A673 (cell line): ENCODE data around the gene B4GALNT1. TPM values are rescaled to one million over a fixed set of nuclear protein-coding genes. Genes with fewer than 3 reads are reported as not detected.

Experiments used
- BruUV-seq: library from RNA; stranded (reverse); fragments of 400-500 nt; replicated peaks from 2 replicates; lab custom pipeline; 2021; lab: Mats Ljungman, UMichigan
- CTCF ChIA-PET: fragments of 300-600 bp; sonication (Branson Sonifier 250); formaldehyde crosslinking; loops from one replicate; lab custom pipeline; 2022; ENCODE audit warnings: antibody characterized with exemption; lab: Charles Lee
- POLR2A ChIA-PET: fragments of 300-600 bp; sonication (Branson Sonifier 250); formaldehyde crosslinking; loops from one replicate; lab custom pipeline; 2022; ENCODE audit warnings: antibody characterized with exemption; ENCODE audit not compliant: low non-redundant PET; lab: Charles Lee
- DNase-seq: peaks from one replicate; pipeline ENCODE4 v3.0.0-alpha.2; 2015; ENCODE audit warnings: low spot score
- H3K27ac ChIP-seq: fragments of 200-600 bp; sonication (generic); 2 replicates; pipeline ENCODE4 v1.5.1; 2016; ENCODE audit warnings: mixed run types, low read depth, mild to moderate bottlenecking, mixed read lengths, antibody characterized with exemption, low read length; ENCODE audit not compliant: poor library complexity, severe bottlenecking
- H3K27me3 ChIP-seq: fragments of 200-600 bp; sonication (generic); replicated peaks from 2 replicates; pipeline ENCODE4 v1.6.1; 2017; ENCODE audit warnings: mixed run types, low read depth, mild to moderate bottlenecking, mixed read lengths, antibody characterized with exemption, low read length; ENCODE audit not compliant: insufficient read depth, poor library complexity
- H3K36me3 ChIP-seq: fragments of 200-600 bp; sonication (generic); 2 replicates; pipeline ENCODE4 v1.6.1; 2016; ENCODE audit warnings: mixed run types, mild to moderate bottlenecking, mixed read lengths, antibody characterized with exemption, low read length; ENCODE audit not compliant: insufficient read depth, poor library complexity, severe bottlenecking
- H3K4me1 ChIP-seq: fragments of 200-600 bp; sonication (generic); 2 replicates; pipeline ENCODE4 v1.6.1; 2017; ENCODE audit warnings: mixed run types, mild to moderate bottlenecking, mixed read lengths, antibody characterized with exemption, low read length; ENCODE audit not compliant: insufficient read depth, poor library complexity, severe bottlenecking
- H3K4me3 ChIP-seq: fragments of 200-600 bp; sonication (generic); 2 replicates; pipeline ENCODE4 v1.5.1; 2016; ENCODE audit warnings: low read depth, mixed run types, mild to moderate bottlenecking, mixed read lengths, low read length; ENCODE audit not compliant: poor library complexity, severe bottlenecking
- H3K9me3 ChIP-seq: fragments of 200-600 bp; sonication (generic); 2 replicates; pipeline ENCODE4 v1.6.1; 2016; ENCODE audit warnings: mixed run types, low read depth, mild to moderate bottlenecking, mixed read lengths, antibody characterized with exemption, low read length; ENCODE audit not compliant: poor library complexity, severe bottlenecking
- EZH2 ChIP-seq: fragments of 200-600 bp; sonication (generic); IDR thresholded peaks from 2 replicates; pipeline ENCODE4 v1.6.1; 2017; ENCODE audit warnings: borderline replicate concordance, low read depth, mild to moderate bottlenecking, mixed read lengths, antibody characterized with exemption, low read length; ENCODE audit not compliant: poor library complexity, severe bottlenecking
- intact Hi-C: fragments of 100-400 bp; cut with micrococcal nuclease; formaldehyde crosslinking; loops from one replicate; pipeline ENCODE4 v1.10.0; 2022; ENCODE audit not compliant: unreplicated experiment
- total RNA-seq: library from RNA; stranded (reverse); gene quantifications from 2 replicates; pipeline ENCODE4 v1.2.3, GENCODE V29; 2021
- TF ChIP-seq, protein P1 (sequence below): fragments of 300-800, 200-600 bp; sonication (generic); conservative IDR thresholded peaks from 2 replicates; pipeline ENCODE4 v1.5.1; 2017; ENCODE audit warnings: low read depth, mild to moderate bottlenecking, antibody characterized with exemption, low read length, moderate library complexity, mixed read lengths

The B4GALNT1 gene
- total RNA-seq, 1 experiment from 2014 or later: 34.5 TPM

GRCh38 chr12:57610554-57611107 lies 22.4 kb downstream of the B4GALNT1 start:
- Histone ChIP-seq H3K9me3 (no peaks in the 10 kb centered on the region), H3K27me3 (no peaks in the 10 kb centered on the region), H3K36me3 (peaks cover 12% of the 10 kb centered on the region), H3K4me1 (peaks cover 17% of the 10 kb centered on the region), H3K27ac (peak overlapping the region; percentile 92), H3K4me3 (peak overlapping the region; percentile 78)
- TF ChIP-seq, protein P1, sequence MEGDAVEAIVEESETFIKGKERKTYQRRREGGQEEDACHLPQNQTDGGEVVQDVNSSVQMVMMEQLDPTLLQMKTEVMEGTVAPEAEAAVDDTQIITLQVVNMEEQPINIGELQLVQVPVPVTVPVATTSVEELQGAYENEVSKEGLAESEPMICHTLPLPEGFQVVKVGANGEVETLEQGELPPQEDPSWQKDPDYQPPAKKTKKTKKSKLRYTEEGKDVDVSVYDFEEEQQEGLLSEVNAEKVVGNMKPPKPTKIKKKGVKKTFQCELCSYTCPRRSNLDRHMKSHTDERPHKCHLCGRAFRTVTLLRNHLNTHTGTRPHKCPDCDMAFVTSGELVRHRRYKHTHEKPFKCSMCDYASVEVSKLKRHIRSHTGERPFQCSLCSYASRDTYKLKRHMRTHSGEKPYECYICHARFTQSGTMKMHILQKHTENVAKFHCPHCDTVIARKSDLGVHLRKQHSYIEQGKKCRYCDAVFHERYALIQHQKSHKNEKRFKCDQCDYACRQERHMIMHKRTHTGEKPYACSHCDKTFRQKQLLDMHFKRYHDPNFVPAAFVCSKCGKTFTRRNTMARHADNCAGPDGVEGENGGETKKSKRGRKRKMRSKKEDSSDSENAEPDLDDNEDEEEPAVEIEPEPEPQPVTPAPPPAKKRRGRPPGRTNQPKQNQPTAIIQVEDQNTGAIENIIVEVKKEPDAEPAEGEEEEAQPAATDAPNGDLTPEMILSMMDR: no peak
- TF ChIP-seq EZH2: no peak
- peak; percentile 44 for DNase-seq
- intact Hi-C loops: no loop called here
- ChIA-PET POLR2A (interaction anchor here (0.5 to 0.6 kb wide), 2 partner anchors 134 to 187 kb away, joined by 3 to 9 read pairs; partner anchors contain the start of gene TSPAN31), CTCF (interaction anchor here (1.0 kb wide), 1 partner anchor 26 kb away, joined by 3 read pairs; no protein-coding TSS in a partner anchor)
- no TSS peak for BruUV-seq

DNA sequence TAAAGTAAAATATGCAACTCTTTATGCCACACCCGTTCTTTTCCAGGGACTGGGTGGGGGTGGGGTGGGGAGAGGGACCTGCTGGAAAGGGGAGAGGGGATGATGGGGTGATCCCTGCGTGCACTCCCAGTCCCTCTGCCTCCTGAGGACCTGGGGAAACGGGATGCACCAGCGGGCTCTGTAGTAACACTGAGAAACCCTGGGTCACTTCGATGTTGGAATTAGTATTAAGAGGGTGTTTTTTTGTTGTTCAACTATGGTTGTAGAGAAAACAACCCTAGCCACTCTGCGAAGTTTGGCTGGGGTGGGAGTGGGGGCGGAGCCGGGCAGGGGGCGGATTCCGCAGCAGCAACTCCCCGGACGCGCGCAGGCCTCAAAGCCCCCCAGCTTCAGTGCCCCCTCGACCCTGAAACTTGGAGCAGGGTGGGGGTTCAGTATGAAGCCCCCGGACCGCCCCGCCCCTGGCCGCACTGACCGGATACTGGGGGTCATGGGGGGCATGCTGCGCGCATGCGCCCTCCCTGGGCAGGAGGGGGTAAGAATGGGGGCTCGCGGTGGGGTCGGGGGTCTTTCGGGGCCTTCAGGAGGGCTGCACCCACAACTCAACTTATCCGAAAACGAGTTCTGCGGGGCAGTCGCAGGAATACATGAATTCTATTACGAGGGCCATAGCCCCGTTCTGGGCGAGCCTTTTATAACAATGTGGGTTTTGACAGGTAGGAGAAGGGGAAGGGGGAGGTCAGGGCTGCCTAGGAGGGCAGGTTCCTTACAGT lies 23.0 kb downstream of the B4GALNT1 start:
- H3K4me3 ChIP-seq: peak overlapping the region; percentile 78
- no peaks in the 10 kb centered on the region for H3K9me3 ChIP-seq
- no peaks in the 10 kb centered on the region for H3K27me3 ChIP-seq
- no peak overlapping the region for H3K27ac ChIP-seq
- ChIA-PET CTCF (interaction anchor here (1.2 kb wide), 1 partner anchor 25 kb away, joined by 4 read pairs; no protein-coding TSS in a partner anchor), POLR2A (interaction anchor here (0.7 kb wide), 1 partner anchor 66 kb away, joined by 4 read pairs; no protein-coding TSS in a partner anchor)
- no TSS peak for BruUV-seq
- TF ChIP-seq, protein P1: no peak
- H3K36me3 ChIP-seq: peaks cover 6% of the 10 kb centered on the region
- DNase-seq: no peak
- peaks cover 17% of the 10 kb centered on the region for H3K4me1 ChIP-seq
- intact Hi-C loops: no loop called here

DNA sequence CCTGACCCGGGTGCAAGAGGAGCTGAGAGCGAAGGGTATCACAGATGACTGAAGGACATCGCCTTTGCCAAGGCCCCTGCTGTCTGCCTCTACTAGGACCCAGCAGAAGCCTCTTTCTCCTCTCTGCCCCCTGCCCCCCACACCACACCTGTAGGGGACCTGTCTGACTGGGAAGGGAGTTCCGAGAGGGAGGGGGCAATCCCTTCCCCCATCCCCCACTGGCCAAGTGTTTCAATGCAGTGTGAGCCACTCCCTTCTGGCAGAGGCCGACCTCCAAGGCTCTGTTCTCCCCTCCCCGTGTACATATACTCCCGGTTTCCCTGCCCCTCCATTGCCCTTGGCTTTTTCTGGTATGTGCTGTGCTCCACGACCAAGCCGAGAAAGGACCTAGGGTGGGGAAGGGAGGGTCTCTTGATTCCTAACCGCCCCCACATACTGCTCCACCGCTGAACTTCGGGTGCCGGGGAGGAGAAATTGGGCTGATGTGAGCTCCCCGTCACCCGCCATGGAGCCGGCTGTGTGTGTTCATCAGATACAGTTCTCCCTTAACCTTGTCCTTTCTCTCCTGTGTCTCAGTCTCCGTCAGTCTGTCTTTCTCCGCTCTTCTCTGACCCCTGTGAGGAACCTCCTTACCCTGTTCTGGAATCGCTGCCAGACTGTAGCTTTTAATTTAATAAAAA lies 23.8 kb downstream of the B4GALNT1 start:
- Histone ChIP-seq H3K9me3 (no peaks in the 10 kb centered on the region), H3K27ac (no peak overlapping the region), H3K4me3 (no peak overlapping the region), H3K4me1 (peaks cover 19% of the 10 kb centered on the region), H3K36me3 (peaks cover 3% of the 10 kb centered on the region), H3K27me3 (no peaks in the 10 kb centered on the region)
- intact Hi-C loops: no loop called here
- POLR2A ChIA-PET: interaction anchor here (0.7 kb wide), 1 partner anchor 67 kb away, joined by 4 read pairs; no protein-coding TSS in a partner anchor
- CTCF ChIA-PET: interaction anchor here (1.2 kb wide), 1 partner anchor 24 kb away, joined by 4 read pairs; no protein-coding TSS in a partner anchor
- BruUV-seq: no TSS peak
- no peak for DNase-seq
- TF ChIP-seq EZH2: no peak
- TF ChIP-seq, protein P1: no peak
